DOHH2 (cell line): ENCODE measurements around the gene CENPS.

Experiments used
- CTCF ChIP-seq: fragments of 200-600 bp; sonication (generic); IDR thresholded peaks from one replicate; pipeline ENCODE4 v1.5.1; 2014; ENCODE audit warnings: antibody characterized with exemption, mild to moderate bottlenecking, low read depth, low read length; ENCODE audit not compliant: poor library complexity, severe bottlenecking
- EZH2phosphoT487 ChIP-seq: fragments of 200-600 bp; sonication (generic); IDR thresholded peaks from 2 replicates; pipeline ENCODE4 v1.6.1; 2017; ENCODE audit warnings: borderline replicate concordance, mild to moderate bottlenecking, antibody characterized with exemption, low read length, moderate library complexity, mixed read lengths

- TF ChIP-seq CTCF (no peak), EZH2phosphoT487 (no peak)
Observed at GRCh38 chr1:10399444-10399941, 30.7 kb upstream of the CENPS start.
